Endothelial cell of umbilical vein (primary cell): ENCODE results near the gene YTHDF2.

Experiments used
- CTCF ChIP-seq, 2 donors: IDR thresholded peaks; 1 replicate in 1 of 2; 2 replicates in 1 of 2; pipeline ENCODE4 v1.5.1; 2011; ENCODE audit warnings: low read length in 2 of 2, mild to moderate bottlenecking in 2 of 2, moderate library complexity in 2 of 2, control low read depth in 1 of 2, inconsistent platforms in 1 of 2, low read depth in 1 of 2; ENCODE audit not compliant: insufficient read depth in 1 of 2; ENCODE audit errors: extremely low read depth in 1 of 2
- MAX ChIP-seq: IDR thresholded peaks from 2 replicates; pipeline ENCODE4 v1.6.1; 2011; ENCODE audit not compliant: insufficient read depth, insufficient read length

- TF ChIP-seq MAX = no peak
- TF ChIP-seq CTCF (IDR thresholded peaks at IDR 0.05; ENCODE audit: extremely low read depth in 1 of 2, insufficient read depth in 1 of 2, low read depth in 1 of 2, low read length in 2 of 2) = no peak
Observed at GRCh38 chr1:28750330-28750729, 13.6 kb downstream of the YTHDF2 start.
